Measurements from ENCODE around the gene TMC8.
"Not testable (repeated sequence)": the region's sequence is repeated elsewhere in the genome, so short reads cannot be mapped to it uniquely, and the experiment has no call there.

The TMC8 gene

GRCh38 chr17:78135858-78136500 is 5.4 kb downstream of the TMC8 start:
- no peak for DNase-seq (ENCODE audit: low read depth)

GRCh38 chr17:78137392-78138203 is 7.0 kb downstream of the TMC8 start:
- DNase-seq (ENCODE audit: low read depth): no peak

GRCh38 chr17:78138204-78139060 is 7.9 kb downstream of the TMC8 start:
- no peak for DNase-seq (ENCODE audit: low read depth)

- not testable (repeated sequence) for DNase-seq (ENCODE audit: low read depth)
Observed at GRCh38 chr17:78139861-78140168, 9.2 kb downstream of the TMC8 start.

- peak; percentile 73 for DNase-seq (ENCODE audit: low read depth)
Observed at GRCh38 chr17:78140169-78141051, 9.8 kb downstream of the TMC8 start.

GRCh38 chr17:78141437-78142118 is 11.0 kb downstream of the TMC8 start:
- no peak for DNase-seq (ENCODE audit: low read depth)

GRCh38 chr17:78142119-78142861 is 11.7 kb downstream of the TMC8 start:
- no peak for DNase-seq (ENCODE audit: low read depth)

GRCh38 chr17:78143214-78144146 is 12.9 kb downstream of the TMC8 start:
- no peak for DNase-seq (ENCODE audit: low read depth)

- DNase-seq (ENCODE audit: low read depth): no peak
Observed at GRCh38 chr17:78144147-78144719, 13.7 kb downstream of the TMC8 start.

- DNase-seq (ENCODE audit: low read depth): no peak
Observed at GRCh38 chr17:78144736-78145641, 14.4 kb downstream of the TMC8 start.

GRCh38 chr17:78146471-78146869 is 15.9 kb downstream of the TMC8 start:
- no peak for DNase-seq (ENCODE audit: low read depth)

GRCh38 chr17:78146881-78147280 is 16.3 kb downstream of the TMC8 start:
- DNase-seq (ENCODE audit: low read depth): no peak

- no peak for DNase-seq (ENCODE audit: low read depth)
Observed at GRCh38 chr17:78147315-78147998, 16.9 kb downstream of the TMC8 start.

GRCh38 chr17:78148286-78149016 is 17.9 kb downstream of the TMC8 start:
- no peak for DNase-seq (ENCODE audit: low read depth)

GRCh38 chr17:78151514-78152008 is 21.0 kb downstream of the TMC8 start:
- DNase-seq (ENCODE audit: low read depth): no peak
